Neural progenitor cell (in vitro differentiated cells): ENCODE results near the gene ZNF71. TPM values are rescaled to one million over a fixed set of nuclear protein-coding genes. Genes with fewer than 3 reads are reported as not detected.

Source experiments
- DNase-seq: peaks from one replicate; pipeline ENCODE4 v3.0.0-alpha.2; 2016; ENCODE audit warnings: low spot score
- H2AFZ ChIP-seq: fragments of 200-600 bp; sonication (generic); replicated peaks from 2 replicates; pipeline ENCODE4 v1.6.1; 2016; ENCODE audit warnings: antibody characterized with exemption
- H3F3A ChIP-seq: fragments of 200-600 bp; sonication (generic); 2 replicates; pipeline ENCODE4 v1.6.1; 2016; ENCODE audit warnings: antibody characterized with exemption, low read depth
- H3K27ac ChIP-seq: fragments of 200-600 bp; sonication (generic); 2 replicates; pipeline ENCODE4 v1.5.1; 2016; ENCODE audit warnings: mild to moderate bottlenecking
- H3K27me3 ChIP-seq: fragments of 200-600 bp; sonication (generic); 2 replicates; pipeline ENCODE4 v1.6.1; 2016; ENCODE audit warnings: mild to moderate bottlenecking, moderate library complexity
- H3K36me3 ChIP-seq: fragments of 200-600 bp; sonication (generic); 2 replicates; pipeline ENCODE4 v1.5.1; 2016
- H3K4me1 ChIP-seq: fragments of 200-600 bp; sonication (generic); 2 replicates; pipeline ENCODE4 v1.6.1; 2016; ENCODE audit warnings: mixed run types
- H3K4me2 ChIP-seq: fragments of 200-600 bp; sonication (generic); 2 replicates; pipeline ENCODE4 v1.6.1; 2016
- H3K4me3 ChIP-seq: fragments of 200-600 bp; sonication (generic); 2 replicates; pipeline ENCODE4 v1.5.1; 2016
- H3K79me2 ChIP-seq: fragments of 200-600 bp; sonication (generic); 2 replicates; pipeline ENCODE4 v1.6.1; 2016; ENCODE audit warnings: low read depth
- H3K9ac ChIP-seq: fragments of 200-600 bp; sonication (generic); 2 replicates; pipeline ENCODE4 v1.6.1; 2016
- H3K9me3 ChIP-seq: fragments of 200-600 bp; sonication (generic); 2 replicates; pipeline ENCODE4 v1.5.1; 2016; ENCODE audit warnings: low read depth
- H4K20me1 ChIP-seq: fragments of 200-600 bp; sonication (generic); 2 replicates; pipeline ENCODE4 v1.6.1; 2016; ENCODE audit warnings: low read depth
- H3K27ac Mint-ChIP-seq: 3 replicates; pipeline ENCODE4 v1.8.0; 2021; ENCODE audit warnings: mixed read lengths
- H3K27me3 Mint-ChIP-seq: 2 replicates; pipeline ENCODE4 v1.8.0; 2022; ENCODE audit warnings: low read depth, mild to moderate bottlenecking, inconsistent platforms, moderate library complexity, mixed read lengths; ENCODE audit not compliant: insufficient read depth
- H3K36me3 Mint-ChIP-seq: 3 replicates; pipeline ENCODE4 v1.8.0; 2021; ENCODE audit warnings: mixed read lengths
- H3K4me1 Mint-ChIP-seq: 3 replicates; pipeline ENCODE4 v1.8.0; 2021; ENCODE audit warnings: mixed read lengths
- H3K4me3 Mint-ChIP-seq: 3 replicates; pipeline ENCODE4 v1.8.0; 2021; ENCODE audit warnings: mild to moderate bottlenecking, moderate library complexity, mixed read lengths
- H3K9me3 Mint-ChIP-seq: 3 replicates; pipeline ENCODE4 v1.8.0; 2020; ENCODE audit warnings: mixed read lengths
- EZH2 ChIP-seq: fragments of 200-600 bp; sonication (generic); IDR thresholded peaks from 2 replicates; pipeline ENCODE4 v1.6.1; 2017; ENCODE audit warnings: antibody characterized with exemption, mild to moderate bottlenecking, moderate library complexity
- EZH2phosphoT487 ChIP-seq: fragments of 200-600 bp; sonication (generic); IDR thresholded peaks from 2 replicates; pipeline ENCODE4 v1.6.1; 2017; ENCODE audit warnings: antibody characterized with exemption
- total RNA-seq: library from RNA; depleted of rRNA; stranded (reverse); fragments of >200 nt; gene quantifications from 2 replicates; pipeline ENCODE4 v1.2.3, GENCODE V29; 2015; ENCODE audit warnings: low replicate concordance
- TF ChIP-seq, protein P1 (sequence below): fragments of 200-600 bp; sonication (generic); IDR thresholded peaks from 2 replicates; pipeline ENCODE4 v1.5.1; 2017; ENCODE audit warnings: antibody characterized with exemption, mild to moderate bottlenecking

Gene ZNF71
- total RNA-seq, 1 donor from 2014 or later: 9.3 TPM

GRCh38 chr19:56633021-56633420, 37.9 kb downstream of the ZNF71 start:
- no peaks in the 10 kb centered on the region for H3K36me3 ChIP-seq
- TF ChIP-seq EZH2phosphoT487 (no peak), EZH2 (no peak)
- TF ChIP-seq, protein P1, sequence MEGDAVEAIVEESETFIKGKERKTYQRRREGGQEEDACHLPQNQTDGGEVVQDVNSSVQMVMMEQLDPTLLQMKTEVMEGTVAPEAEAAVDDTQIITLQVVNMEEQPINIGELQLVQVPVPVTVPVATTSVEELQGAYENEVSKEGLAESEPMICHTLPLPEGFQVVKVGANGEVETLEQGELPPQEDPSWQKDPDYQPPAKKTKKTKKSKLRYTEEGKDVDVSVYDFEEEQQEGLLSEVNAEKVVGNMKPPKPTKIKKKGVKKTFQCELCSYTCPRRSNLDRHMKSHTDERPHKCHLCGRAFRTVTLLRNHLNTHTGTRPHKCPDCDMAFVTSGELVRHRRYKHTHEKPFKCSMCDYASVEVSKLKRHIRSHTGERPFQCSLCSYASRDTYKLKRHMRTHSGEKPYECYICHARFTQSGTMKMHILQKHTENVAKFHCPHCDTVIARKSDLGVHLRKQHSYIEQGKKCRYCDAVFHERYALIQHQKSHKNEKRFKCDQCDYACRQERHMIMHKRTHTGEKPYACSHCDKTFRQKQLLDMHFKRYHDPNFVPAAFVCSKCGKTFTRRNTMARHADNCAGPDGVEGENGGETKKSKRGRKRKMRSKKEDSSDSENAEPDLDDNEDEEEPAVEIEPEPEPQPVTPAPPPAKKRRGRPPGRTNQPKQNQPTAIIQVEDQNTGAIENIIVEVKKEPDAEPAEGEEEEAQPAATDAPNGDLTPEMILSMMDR: no peak
- Mint-ChIP-seq H3K27ac (no peak overlapping the region), H3K36me3 (peaks cover 7% of the 10 kb centered on the region), H3K27me3 (peaks cover 3% of the 10 kb centered on the region), H3K4me3 (no peak overlapping the region), H3K4me1 (no peaks in the 10 kb centered on the region), H3K9me3 (peaks cover 76% of the 10 kb centered on the region)
- H3K79me2 ChIP-seq: no peaks in the 10 kb centered on the region
- H3F3A ChIP-seq: no peaks in the 10 kb centered on the region
- no peak for DNase-seq
- H3K4me3 ChIP-seq: no peak overlapping the region
- H3K27me3 ChIP-seq: no peaks in the 10 kb centered on the region
- no peak overlapping the region for H3K9ac ChIP-seq
- H3K4me2 ChIP-seq: no peak overlapping the region
- no peak overlapping the region for H3K27ac ChIP-seq
- H3K9me3 ChIP-seq: peaks cover 8% of the 10 kb centered on the region
- no peaks in the 10 kb centered on the region for H3K4me1 ChIP-seq
- H4K20me1 ChIP-seq: no peaks in the 10 kb centered on the region
- no peak overlapping the region for H2AFZ ChIP-seq

GRCh38 chr19:56637976-56638555, 43.0 kb downstream of the ZNF71 start:
- Mint-ChIP-seq H3K27ac (no peak overlapping the region), H3K4me3 (no peak overlapping the region), H3K36me3 (peaks cover 7% of the 10 kb centered on the region), H3K4me1 (no peaks in the 10 kb centered on the region), H3K9me3 (peaks cover 64% of the 10 kb centered on the region), H3K27me3 (peaks cover 2% of the 10 kb centered on the region)
- no peaks in the 10 kb centered on the region for H3K36me3 ChIP-seq
- TF ChIP-seq, protein P1: no peak
- TF ChIP-seq EZH2 (no peak), EZH2phosphoT487 (no peak)
- H3K27me3 ChIP-seq: no peaks in the 10 kb centered on the region
- no peak overlapping the region for H3K4me2 ChIP-seq
- no peaks in the 10 kb centered on the region for H3K79me2 ChIP-seq
- no peaks in the 10 kb centered on the region for H3K4me1 ChIP-seq
- DNase-seq: peak; percentile 95
- H3K9me3 ChIP-seq: peaks cover 8% of the 10 kb centered on the region
- H3F3A ChIP-seq: no peaks in the 10 kb centered on the region
- no peak overlapping the region for H3K4me3 ChIP-seq
- no peak overlapping the region for H3K9ac ChIP-seq
- no peak overlapping the region for H2AFZ ChIP-seq
- no peak overlapping the region for H3K27ac ChIP-seq
- H4K20me1 ChIP-seq: no peaks in the 10 kb centered on the region

GRCh38 chr19:56639217-56639616, 44.1 kb downstream of the ZNF71 start:
- Histone ChIP-seq H3K4me2 (no peak overlapping the region), H3K79me2 (no peaks in the 10 kb centered on the region), H3K27me3 (no peaks in the 10 kb centered on the region), H3K27ac (no peak overlapping the region), H3K4me1 (no peaks in the 10 kb centered on the region), H3K4me3 (no peak overlapping the region), H3K36me3 (no peaks in the 10 kb centered on the region), H2AFZ (no peak overlapping the region), H3K9me3 (peaks cover 8% of the 10 kb centered on the region), H3K9ac (no peak overlapping the region), H4K20me1 (no peaks in the 10 kb centered on the region), H3F3A (no peaks in the 10 kb centered on the region)
- no peaks in the 10 kb centered on the region for H3K4me1 Mint-ChIP-seq
- H3K27ac Mint-ChIP-seq: no peak overlapping the region
- TF ChIP-seq EZH2phosphoT487: no peak
- TF ChIP-seq, protein P1: no peak
- no peak for TF ChIP-seq EZH2
- DNase-seq: peak; percentile 60
- peaks cover 5% of the 10 kb centered on the region for H3K27me3 Mint-ChIP-seq
- H3K36me3 Mint-ChIP-seq: peaks cover 11% of the 10 kb centered on the region
- no peak overlapping the region for H3K4me3 Mint-ChIP-seq
- peaks cover 65% of the 10 kb centered on the region for H3K9me3 Mint-ChIP-seq
